A673 (cell line): ENCODE data around the gene CDKN2B. TPM values are rescaled to one million over a fixed set of nuclear protein-coding genes. Genes with fewer than 3 reads are reported as not detected.

Experiments used
- BruUV-seq: library from RNA; stranded (reverse); fragments of 400-500 nt; replicated peaks from 2 replicates; lab custom pipeline; 2021; lab: Mats Ljungman, UMichigan
- CTCF ChIA-PET: fragments of 300-600 bp; sonication (Branson Sonifier 250); formaldehyde crosslinking; loops from one replicate; lab custom pipeline; 2022; ENCODE audit warnings: antibody characterized with exemption; lab: Charles Lee
- POLR2A ChIA-PET: fragments of 300-600 bp; sonication (Branson Sonifier 250); formaldehyde crosslinking; loops from one replicate; lab custom pipeline; 2022; ENCODE audit warnings: antibody characterized with exemption; ENCODE audit not compliant: low non-redundant PET; lab: Charles Lee
- DNase-seq: peaks from one replicate; pipeline ENCODE4 v3.0.0-alpha.2; 2015; ENCODE audit warnings: low spot score
- H3K27ac ChIP-seq: fragments of 200-600 bp; sonication (generic); 2 replicates; pipeline ENCODE4 v1.5.1; 2016; ENCODE audit warnings: mixed run types, low read depth, mild to moderate bottlenecking, mixed read lengths, antibody characterized with exemption, low read length; ENCODE audit not compliant: poor library complexity, severe bottlenecking
- H3K27me3 ChIP-seq: fragments of 200-600 bp; sonication (generic); replicated peaks from 2 replicates; pipeline ENCODE4 v1.6.1; 2017; ENCODE audit warnings: mixed run types, low read depth, mild to moderate bottlenecking, mixed read lengths, antibody characterized with exemption, low read length; ENCODE audit not compliant: insufficient read depth, poor library complexity
- H3K36me3 ChIP-seq: fragments of 200-600 bp; sonication (generic); 2 replicates; pipeline ENCODE4 v1.6.1; 2016; ENCODE audit warnings: mixed run types, mild to moderate bottlenecking, mixed read lengths, antibody characterized with exemption, low read length; ENCODE audit not compliant: insufficient read depth, poor library complexity, severe bottlenecking
- H3K4me1 ChIP-seq: fragments of 200-600 bp; sonication (generic); 2 replicates; pipeline ENCODE4 v1.6.1; 2017; ENCODE audit warnings: mixed run types, mild to moderate bottlenecking, mixed read lengths, antibody characterized with exemption, low read length; ENCODE audit not compliant: insufficient read depth, poor library complexity, severe bottlenecking
- H3K4me3 ChIP-seq: fragments of 200-600 bp; sonication (generic); 2 replicates; pipeline ENCODE4 v1.5.1; 2016; ENCODE audit warnings: low read depth, mixed run types, mild to moderate bottlenecking, mixed read lengths, low read length; ENCODE audit not compliant: poor library complexity, severe bottlenecking
- H3K9me3 ChIP-seq: fragments of 200-600 bp; sonication (generic); 2 replicates; pipeline ENCODE4 v1.6.1; 2016; ENCODE audit warnings: mixed run types, low read depth, mild to moderate bottlenecking, mixed read lengths, antibody characterized with exemption, low read length; ENCODE audit not compliant: poor library complexity, severe bottlenecking
- CTCF ChIP-seq: fragments of 300-800, 200-600 bp; sonication (generic); conservative IDR thresholded peaks from 2 replicates; pipeline ENCODE4 v1.5.1; 2017; ENCODE audit warnings: low read depth, mild to moderate bottlenecking, antibody characterized with exemption, low read length, moderate library complexity, mixed read lengths
- EZH2 ChIP-seq: fragments of 200-600 bp; sonication (generic); IDR thresholded peaks from 2 replicates; pipeline ENCODE4 v1.6.1; 2017; ENCODE audit warnings: borderline replicate concordance, low read depth, mild to moderate bottlenecking, mixed read lengths, antibody characterized with exemption, low read length; ENCODE audit not compliant: poor library complexity, severe bottlenecking
- intact Hi-C: fragments of 100-400 bp; cut with micrococcal nuclease; formaldehyde crosslinking; loops from one replicate; pipeline ENCODE4 v1.10.0; 2022; ENCODE audit not compliant: unreplicated experiment
- total RNA-seq: library from RNA; stranded (reverse); gene quantifications from 2 replicates; pipeline ENCODE4 v1.2.3, GENCODE V29; 2021

Gene CDKN2B
- total RNA-seq, 1 experiment from 2014 or later = not detected

- no peak for TF ChIP-seq CTCF
- no peak for TF ChIP-seq EZH2
- no TSS peak for BruUV-seq
- H3K4me3 ChIP-seq = no peak overlapping the region
- no peak overlapping the region for H3K27ac ChIP-seq
- CTCF ChIA-PET = no interaction called here
- intact Hi-C loops = no loop called here
- POLR2A ChIA-PET = no interaction called here
- DNase-seq = no peak
- H3K4me1 ChIP-seq = no peaks in the 10 kb centered on the region
- no peaks in the 10 kb centered on the region for H3K9me3 ChIP-seq
- H3K27me3 ChIP-seq = no peaks in the 10 kb centered on the region
- no peaks in the 10 kb centered on the region for H3K36me3 ChIP-seq
Observed at GRCh38 chr9:22005021-22005701, 3.9 kb downstream of the CDKN2B start.

- Histone ChIP-seq H3K36me3 (no peaks in the 10 kb centered on the region), H3K27me3 (no peaks in the 10 kb centered on the region), H3K27ac (no peak overlapping the region), H3K9me3 (no peaks in the 10 kb centered on the region), H3K4me1 (no peaks in the 10 kb centered on the region), H3K4me3 (no peak overlapping the region)
- intact Hi-C loops = no loop called here
- DNase-seq = no peak
- BruUV-seq = no TSS peak
- ChIA-PET CTCF (no interaction called here), POLR2A (no interaction called here)
- no peak for TF ChIP-seq EZH2
- TF ChIP-seq CTCF = no peak
Observed at GRCh38 chr9:22002038-22002437, 7.1 kb downstream of the CDKN2B start.

- H3K4me3 ChIP-seq = no peak overlapping the region
- H3K9me3 ChIP-seq = no peaks in the 10 kb centered on the region
- ChIA-PET POLR2A (no interaction called here), CTCF (no interaction called here)
- H3K27me3 ChIP-seq = no peaks in the 10 kb centered on the region
- BruUV-seq = no TSS peak
- H3K4me1 ChIP-seq = no peaks in the 10 kb centered on the region
- intact Hi-C loops = no loop called here
- DNase-seq = no peak
- no peak overlapping the region for H3K27ac ChIP-seq
- TF ChIP-seq CTCF = no peak
- no peak for TF ChIP-seq EZH2
- no peaks in the 10 kb centered on the region for H3K36me3 ChIP-seq
Observed at GRCh38 chr9:21998026-21998425, 11.1 kb downstream of the CDKN2B start.
